Measurements from ENCODE around the gene NANOS3.

DNA sequence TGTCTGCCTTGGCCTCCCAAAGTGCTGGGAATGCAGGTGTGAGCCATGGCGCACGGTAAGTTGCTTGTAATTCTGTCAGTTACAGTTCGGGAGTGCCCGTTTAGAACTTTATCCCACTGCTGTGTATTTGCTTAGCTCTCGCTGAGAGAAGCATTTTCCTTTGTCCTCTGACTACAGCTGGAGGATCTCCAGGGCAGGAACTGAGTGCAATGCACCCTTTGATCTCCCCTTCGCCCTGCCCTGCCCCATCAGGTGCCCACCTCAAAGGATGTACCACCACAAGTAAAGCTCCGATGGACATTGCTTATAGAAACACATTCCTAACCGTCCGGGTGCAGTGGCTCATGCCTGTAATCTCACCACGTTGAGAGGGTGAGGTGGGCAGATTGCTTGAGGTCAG lies 22.5 kb downstream of the NANOS3 start:
- TF ChIP-seq, protein P1, sequence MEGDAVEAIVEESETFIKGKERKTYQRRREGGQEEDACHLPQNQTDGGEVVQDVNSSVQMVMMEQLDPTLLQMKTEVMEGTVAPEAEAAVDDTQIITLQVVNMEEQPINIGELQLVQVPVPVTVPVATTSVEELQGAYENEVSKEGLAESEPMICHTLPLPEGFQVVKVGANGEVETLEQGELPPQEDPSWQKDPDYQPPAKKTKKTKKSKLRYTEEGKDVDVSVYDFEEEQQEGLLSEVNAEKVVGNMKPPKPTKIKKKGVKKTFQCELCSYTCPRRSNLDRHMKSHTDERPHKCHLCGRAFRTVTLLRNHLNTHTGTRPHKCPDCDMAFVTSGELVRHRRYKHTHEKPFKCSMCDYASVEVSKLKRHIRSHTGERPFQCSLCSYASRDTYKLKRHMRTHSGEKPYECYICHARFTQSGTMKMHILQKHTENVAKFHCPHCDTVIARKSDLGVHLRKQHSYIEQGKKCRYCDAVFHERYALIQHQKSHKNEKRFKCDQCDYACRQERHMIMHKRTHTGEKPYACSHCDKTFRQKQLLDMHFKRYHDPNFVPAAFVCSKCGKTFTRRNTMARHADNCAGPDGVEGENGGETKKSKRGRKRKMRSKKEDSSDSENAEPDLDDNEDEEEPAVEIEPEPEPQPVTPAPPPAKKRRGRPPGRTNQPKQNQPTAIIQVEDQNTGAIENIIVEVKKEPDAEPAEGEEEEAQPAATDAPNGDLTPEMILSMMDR (conservative IDR thresholded peaks at IDR 0.05; ENCODE audit: low read length): no peak
- TF ChIP-seq EZH2phosphoT487 (IDR thresholded peaks at IDR 0.05; ENCODE audit: borderline replicate concordance, low read depth, low read length): no peak
